ENCODE results near the gene CD46. TPM values are rescaled to one million over a fixed set of nuclear protein-coding genes. Genes with fewer than 3 reads are reported as not detected.
"Not testable (repeated sequence)": the region's sequence is repeated elsewhere in the genome, so short reads cannot be mapped to it uniquely, and the experiment has no call there.

CD46 gene
- total RNA-seq, result 100 to 1,000 TPM; 104 to 143 (median 113) TPM
- polyA plus RNA-seq, result 10 to 100 TPM; 18.6 to 94.9 (median 34.2) TPM

- Histone ChIP-seq H3K4me3 (peak within 1 kb of the TSS; percentile 75 to 93 (median 79)), H3K4me1 (peaks cover 0 to 50% (median 42%) of the 10 kb centered on the region in 4 donors), H3K27ac (peak within 1 kb of the TSS; percentile 82 to 94 (median 88)), H3K27me3 (no peaks in the 10 kb centered on the region), H3K9me3 (no peaks in the 10 kb centered on the region), H3K36me3 (peaks cover 0 to under 1% (median 0%) of the 10 kb centered on the region in 4 donors)
- TF ChIP-seq EP300 (IDR thresholded peaks at IDR 0.05) (peak in 1 of 4 donors; percentile 32), POLR2A (IDR thresholded peaks at IDR 0.05) (peak; percentile 78 to 96), CTCF (IDR thresholded peaks at IDR 0.05) (no peak), POLR2AphosphoS5 (IDR thresholded peaks at IDR 0.05) (peak; percentile 80 to 98 (median 95))
- DNase-seq, result peak; percentile 98
- WGBS, 2 donors, result 0% methylated on average over 55 of the region's 55 CpGs
- intact Hi-C loops (cut with DNase I), result loop anchor here (5.0 kb wide), 2 partner anchors 45 to 700 kb away; partner anchors contain the start of genes PFKFB2 and YOD1
These were observed at the start of gene CD46 for GRCh38 chr1:207751790-207752455. TSS of gene CD46 (plus strand) at chr1:207752054. CDS start at chr1:207752213, 159 bp downstream.

GRCh38 chr1:207702317-207702716, 49.5 kb upstream of the CD46 start:
- Histone ChIP-seq H3K27me3 (no peaks in the 10 kb centered on the region), H3K4me1 (no peaks in the 10 kb centered on the region), H3K4me3 (no peak overlapping the region), H3K36me3 (no peaks in the 10 kb centered on the region), H3K9me3 (no peaks in the 10 kb centered on the region), H3K27ac (no peak overlapping the region)
- 81 to 83% methylated on average over 1 of the region's 1 CpG for WGBS, 2 donors
- no peak for TF ChIP-seq POLR2AphosphoS5 (IDR thresholded peaks at IDR 0.05)
- intact Hi-C loops (cut with DNase I), result no loop called here
- no peak for DNase-seq

GRCh38 chr1:207703712-207704111, 48.1 kb upstream of the CD46 start:
- H3K36me3 ChIP-seq, result no peaks in the 10 kb centered on the region
- intact Hi-C loops (cut with DNase I), result no loop called here
- H3K27me3 ChIP-seq, result no peaks in the 10 kb centered on the region
- TF ChIP-seq POLR2AphosphoS5 (IDR thresholded peaks at IDR 0.05) (no peak), CTCF (IDR thresholded peaks at IDR 0.05) (no peak), EP300 (IDR thresholded peaks at IDR 0.05) (no peak), POLR2A (IDR thresholded peaks at IDR 0.05) (no peak)
- H3K9me3 ChIP-seq, result no peaks in the 10 kb centered on the region
- no peaks in the 10 kb centered on the region for H3K4me1 ChIP-seq
- H3K4me3 ChIP-seq, result no peak overlapping the region
- DNase-seq, result no peak
- H3K27ac ChIP-seq, result no peak overlapping the region
- WGBS, 2 donors, result 91 to 98% methylated on average over 5 of the region's 5 CpGs

GRCh38 chr1:207708004-207708403, 43.9 kb upstream of the CD46 start:
- intact Hi-C loops (cut with DNase I); H3K36me3 ChIP-seq; H3K4me1 ChIP-seq; H3K4me3 ChIP-seq; H3K27ac ChIP-seq; H3K27me3 ChIP-seq; DNase-seq; H3K9me3 ChIP-seq: not testable (repeated sequence)
- 66 to 85% methylated on average over 3 of the region's 3 CpGs for WGBS, 2 donors

GRCh38 chr1:207711285-207711684, 40.6 kb upstream of the CD46 start:
- Histone ChIP-seq H3K4me3 (no peak overlapping the region), H3K4me1 (no peaks in the 10 kb centered on the region), H3K36me3 (no peaks in the 10 kb centered on the region), H3K27me3 (no peaks in the 10 kb centered on the region), H3K27ac (no peak overlapping the region), H3K9me3 (no peaks in the 10 kb centered on the region)
- no peak for DNase-seq
- WGBS, 2 donors, result 34 to 64% methylated on average over 5 of the region's 5 CpGs
- intact Hi-C loops (cut with DNase I), result no loop called here
- no peak for TF ChIP-seq EP300 (IDR thresholded peaks at IDR 0.05)
- no peak for TF ChIP-seq CTCF (IDR thresholded peaks at IDR 0.05)
- TF ChIP-seq POLR2AphosphoS5 (IDR thresholded peaks at IDR 0.05), result no peak
- TF ChIP-seq POLR2A (IDR thresholded peaks at IDR 0.05), result no peak

GRCh38 chr1:207712701-207713100, 39.2 kb upstream of the CD46 start:
- intact Hi-C loops (cut with DNase I); H3K4me1 ChIP-seq; DNase-seq; H3K36me3 ChIP-seq; H3K27ac ChIP-seq; H3K9me3 ChIP-seq; H3K27me3 ChIP-seq; H3K4me3 ChIP-seq: not testable (repeated sequence)
- 75 to 92% methylated on average over 3 of the region's 3 CpGs for WGBS, 2 donors

All from sigmoid colon (tissue), 7 donors.